ENCODE data around the gene CASP3. TPM values are rescaled to one million over a fixed set of nuclear protein-coding genes. Genes with fewer than 3 reads are reported as not detected.

CASP3 gene
- total and polyA plus RNA-seq, 9 of the 15 experiments (the other 6 are each of a cell fraction or from before 2014, with no cell fraction given), result 17.6 to 40.1 (median 31.8) TPM

DNA sequence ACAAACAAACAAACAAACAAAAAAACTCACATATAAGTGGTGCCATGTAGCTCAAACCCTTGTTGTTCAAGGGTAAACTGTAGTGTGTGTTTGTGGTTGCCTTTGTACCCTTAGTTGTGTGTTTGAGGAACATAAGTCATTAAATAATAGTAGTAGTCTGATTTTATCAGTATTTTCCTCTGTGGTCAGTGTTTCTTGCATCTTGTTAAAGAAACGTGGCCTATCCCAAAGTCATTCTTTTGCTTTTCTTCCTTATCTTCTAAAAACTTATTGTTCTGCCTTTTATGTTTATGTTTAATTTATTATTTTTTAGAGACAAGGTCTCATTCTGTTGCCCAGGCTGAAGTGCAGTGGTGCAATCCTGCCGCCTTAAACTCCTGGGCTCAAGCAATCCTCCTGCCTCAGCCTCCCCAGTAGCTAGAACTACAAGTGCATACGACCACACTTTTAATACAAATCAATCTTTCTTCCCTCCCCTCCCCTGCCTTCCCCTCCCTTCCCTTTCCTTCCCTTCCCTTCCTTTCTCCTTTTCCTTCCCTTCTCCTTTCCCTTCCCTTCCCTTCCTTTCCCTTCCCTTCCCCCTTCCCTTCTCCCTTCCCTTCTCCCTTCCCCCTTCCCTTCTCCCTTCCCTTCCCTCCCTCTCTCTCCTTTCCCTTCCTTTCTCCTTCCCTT, 26.7 kb upstream of the CASP3 start:
- H3K9me1 ChIP-seq (ENCODE audit: control insufficient read depth, insufficient read depth, low read length), result no peaks in the 10 kb centered on the region
- CTCF ChIA-PET (ENCODE audit: low intra/inter-chr PET ratio), result no interaction called here
- TF ChIP-seq, protein P1, sequence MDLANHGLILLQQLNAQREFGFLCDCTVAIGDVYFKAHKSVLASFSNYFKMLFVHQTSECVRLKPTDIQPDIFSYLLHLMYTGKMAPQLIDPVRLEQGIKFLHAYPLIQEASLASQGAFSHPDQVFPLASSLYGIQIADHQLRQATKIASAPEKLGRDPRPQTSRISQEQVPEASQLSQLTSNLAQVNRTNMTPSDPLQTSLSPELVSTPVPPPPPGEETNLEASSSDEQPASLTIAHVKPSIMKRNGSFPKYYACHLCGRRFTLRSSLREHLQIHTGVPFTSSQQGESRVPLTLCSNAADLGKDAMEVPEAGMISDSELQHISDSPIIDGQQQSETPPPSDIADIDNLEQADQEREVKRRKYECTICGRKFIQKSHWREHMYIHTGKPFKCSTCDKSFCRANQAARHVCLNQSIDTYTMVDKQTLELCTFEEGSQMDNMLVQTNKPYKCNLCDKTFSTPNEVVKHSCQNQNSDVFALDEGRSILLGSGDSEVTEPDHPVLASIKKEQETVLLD (IDR thresholded peaks at IDR 0.05), result no peak
- TF ChIP-seq XRCC4 (IDR thresholded peaks at IDR 0.05; ENCODE audit: extremely low read depth, insufficient read depth, insufficient read length) (no peak), TAF7 (tag; IDR thresholded peaks at IDR 0.05) (no peak), NFYB (IDR thresholded peaks at IDR 0.05; ENCODE audit: extremely low read depth, insufficient read length) (no peak), CBX5 (IDR thresholded peaks at IDR 0.05; ENCODE audit: borderline replicate concordance, low read depth) (no peak), PCBP1 (IDR thresholded peaks at IDR 0.05; ENCODE audit: low read depth, low read length, poor library complexity, severe bottlenecking) (peak; percentile 45), ZBED1 (IDR thresholded peaks at IDR 0.05) (no peak), ZNF766 (CRISPR knock-in tag; conservative IDR thresholded peaks at IDR 0.05) (no peak), RBM22 (IDR thresholded peaks at IDR 0.05; ENCODE audit: low read depth, low read length, poor library complexity, severe bottlenecking) (no peak), ZNF41 (CRISPR knock-in tag; conservative IDR thresholded peaks at IDR 0.05) (no peak), NCOA2 (IDR thresholded peaks at IDR 0.05; ENCODE audit: partially characterized antibody in 2 of 2) (no peak), MAZ (CRISPR knock-in tag; conservative IDR thresholded peaks at IDR 0.05 in 1 of 2, IDR thresholded peaks at IDR 0.05 in 1 of 2) (no peak), CREB5 (CRISPR knock-in tag; IDR thresholded peaks at IDR 0.05) (no peak)
- TF ChIP-seq, protein P2, sequence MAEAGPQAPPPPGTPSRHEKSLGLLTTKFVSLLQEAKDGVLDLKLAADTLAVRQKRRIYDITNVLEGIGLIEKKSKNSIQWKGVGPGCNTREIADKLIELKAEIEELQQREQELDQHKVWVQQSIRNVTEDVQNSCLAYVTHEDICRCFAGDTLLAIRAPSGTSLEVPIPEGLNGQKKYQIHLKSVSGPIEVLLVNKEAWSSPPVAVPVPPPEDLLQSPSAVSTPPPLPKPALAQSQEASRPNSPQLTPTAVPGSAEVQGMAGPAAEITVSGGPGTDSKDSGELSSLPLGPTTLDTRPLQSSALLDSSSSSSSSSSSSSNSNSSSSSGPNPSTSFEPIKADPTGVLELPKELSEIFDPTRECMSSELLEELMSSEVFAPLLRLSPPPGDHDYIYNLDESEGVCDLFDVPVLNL (CRISPR knock-in tag; IDR thresholded peaks at IDR 0.05; ENCODE audit: low read depth), result no peak
- TF ChIP-seq, protein P3, sequence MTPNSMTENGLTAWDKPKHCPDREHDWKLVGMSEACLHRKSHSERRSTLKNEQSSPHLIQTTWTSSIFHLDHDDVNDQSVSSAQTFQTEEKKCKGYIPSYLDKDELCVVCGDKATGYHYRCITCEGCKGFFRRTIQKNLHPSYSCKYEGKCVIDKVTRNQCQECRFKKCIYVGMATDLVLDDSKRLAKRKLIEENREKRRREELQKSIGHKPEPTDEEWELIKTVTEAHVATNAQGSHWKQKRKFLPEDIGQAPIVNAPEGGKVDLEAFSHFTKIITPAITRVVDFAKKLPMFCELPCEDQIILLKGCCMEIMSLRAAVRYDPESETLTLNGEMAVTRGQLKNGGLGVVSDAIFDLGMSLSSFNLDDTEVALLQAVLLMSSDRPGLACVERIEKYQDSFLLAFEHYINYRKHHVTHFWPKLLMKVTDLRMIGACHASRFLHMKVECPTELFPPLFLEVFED (CRISPR knock-in tag; conservative IDR thresholded peaks at IDR 0.05), result peak; percentile 56; the same call in 1 of the 2 replicates

More for the DNA sequence above, 26.7 kb upstream of the CASP3 start:
- no peak overlapping the region for H3K9ac ChIP-seq (ENCODE audit: insufficient read depth in 1 of 2, low read depth in 2 of 2, low read length in 2 of 2)
- intact Hi-C loops (cut with micrococcal nuclease), result no loop called here
- no peak overlapping the region for H3K27ac ChIP-seq (ENCODE audit: extremely low read depth, low read depth, low read length)
- peaks cover 20% of the 10 kb centered on the region; the same call in 2 of the 3 replicates for H3K36me3 ChIP-seq (ENCODE audit: control insufficient read depth, insufficient read depth, low read length)
- POLR2A ChIA-PET, result interaction anchor here (0.6 to 0.7 kb wide), 2 partner anchors 16 to 27 kb away, joined by 3 read pairs; no protein-coding TSS in a partner anchor
- no peaks in the 10 kb centered on the region for H4K20me1 ChIP-seq (replicated peaks; ENCODE audit: control insufficient read depth, insufficient read depth, low read length)
- no peaks in the 10 kb centered on the region; a peak in 1 of 5 replicates for H3K4me1 ChIP-seq (replicated peaks in 1 of 2; ENCODE audit: control insufficient read depth in 2 of 2, insufficient read depth in 2 of 2, low read length in 2 of 2)
- no peak overlapping the region for H3K4me3 ChIP-seq
- DNase-seq (ENCODE audit: extremely low read depth in 1 of 4, low spot score in 3 of 4) (no peak), ATAC-seq (no peak), FAIRE-seq (no peak)
- in situ Hi-C loops (cut with MboI), result no loop called here
- 44% methylated on average over 3 of the region's 3 CpGs for WGBS (ENCODE audit: insufficient coverage, low coverage, missing lambda C conversion rate)
- H3K79me2 ChIP-seq (ENCODE audit: control insufficient read depth, insufficient read depth, low read length), result no peaks in the 10 kb centered on the region
- no peak overlapping the region for H2AFZ ChIP-seq (ENCODE audit: low read depth, low read length)
- no TSS peak for BruUV-seq (replicated peaks)
- no peaks in the 10 kb centered on the region for H3K27me3 ChIP-seq (ENCODE audit: control insufficient read depth in 2 of 2, insufficient read depth in 2 of 2, low read length in 2 of 2)
- H3K4me2 ChIP-seq (ENCODE audit: insufficient read depth, low read length), result no peak overlapping the region
- H3K9me3 ChIP-seq (replicated peaks; ENCODE audit: control insufficient read depth, insufficient read depth, low read depth, low read length), result 0 out of 2 replicates have a peak, but pooled peaks cover 3% of the 10 kb centered on the region
